Sigmoid colon (tissue), 7 donors: ENCODE measurements around the gene HMCN1. TPM values are rescaled to one million over a fixed set of nuclear protein-coding genes. Genes with fewer than 3 reads are reported as not detected.
A peak's percentile ranks its signal among the peaks of the same experiment; 100 is the strongest.

ENCODE experiments used
- DNase-seq: peaks from one replicate; pipeline ENCODE4 v3.0.0-alpha.2; 2019
- H3K27ac ChIP-seq, 4 donors: fragments of 200-600 bp; sonication (generic); one replicate each; pipeline ENCODE4 v1.5.1; 2016 to 2019; ENCODE audit warnings: mild to moderate bottlenecking in 1 of 4
- H3K27me3 ChIP-seq, 3 donors: fragments of 200-600 bp; sonication (generic); one replicate each; pipeline ENCODE4 v1.5.1; 2019; ENCODE audit warnings: mild to moderate bottlenecking in 1 of 3
- H3K36me3 ChIP-seq, 4 donors: fragments of 200-600 bp; sonication (generic); one replicate each; pipeline ENCODE4 v1.5.1; 2016 to 2019
- H3K4me1 ChIP-seq, 4 donors: fragments of 200-600 bp; sonication (generic); one replicate each; pipeline ENCODE4 v1.5.1; 2017 to 2019
- H3K4me3 ChIP-seq, 4 donors: fragments of 200-600 bp; sonication (generic); one replicate each; pipeline ENCODE4 v1.5.1; 2017 to 2019; ENCODE audit warnings: mild to moderate bottlenecking in 2 of 4, moderate library complexity in 1 of 4
- H3K9me3 ChIP-seq, 4 donors: fragments of 200-600 bp in 3 of 4; sonication (generic) in 3 of 4; one replicate each; pipeline versions ENCODE4 v1.5.1 to v1.6.1; 2013 to 2019
- EP300 ChIP-seq, 4 donors: sonication (generic); formaldehyde crosslinking; IDR thresholded peaks; one replicate each; pipeline ENCODE4 v1.6.1; 2017; ENCODE audit warnings: antibody characterized with exemption in 4 of 4
- POLR2A ChIP-seq, 2 donors: fragments of 450-650 bp; IDR thresholded peaks; one replicate each; pipeline ENCODE4 v1.6.1; 2016; ENCODE audit warnings: antibody characterized with exemption in 2 of 2, mild to moderate bottlenecking in 2 of 2, moderate library complexity in 2 of 2
- POLR2AphosphoS5 ChIP-seq, 4 donors: sonication (generic); formaldehyde crosslinking; IDR thresholded peaks; one replicate each; pipeline ENCODE4 v1.6.1; 2017; ENCODE audit warnings: antibody characterized with exemption in 4 of 4
- WGBS, 2 donors: extraction: QIAGEN DNeasy Blood & Tissue Kit; methylation state at CpG; one replicate each; pipeline ENCODE4 v1.1.7; 2013; 5-methylcytosine and 5-hydroxymethylcytosine counted together
- intact Hi-C: fragments of 100-400 bp; cut with DNase I; formaldehyde crosslinking; loops from one replicate; pipeline ENCODE4 v1.15.1; 2023
- polyA plus RNA-seq, 3 donors: library from polyadenylated mRNA; stranded (reverse); fragments of 200-250 nt; gene quantifications; one replicate each; pipeline ENCODE4 v1.2.3, GENCODE V29; 2013
- total RNA-seq, 4 donors: library from RNA; depleted of rRNA; stranded (reverse); fragments of >200 nt; gene quantifications; one replicate each; pipeline ENCODE4 v1.1.0, GENCODE V29; 2016
- TF ChIP-seq, protein P1 (sequence below), 4 experiments: fragments of 450-650 bp in 3 of 4; fragments of 200-600 bp in 1 of 4; IDR thresholded peaks; one replicate each; pipeline ENCODE4 v1.5.1; 2016 to 2019; ENCODE audit warnings: antibody characterized with exemption in 4 of 4, mild to moderate bottlenecking in 3 of 4, moderate library complexity in 2 of 4
- donor health status: healthy with polysubstance abuse.
- donor health status: Bipolar disorder and iron deficiency.
- donor health status: healthy.

HMCN1 gene
- total and polyA plus RNA-seq, 7 donors = under 0.01 to 22.7 (median 6.7) TPM

GRCh38 chr1:186094172-186094571, 360.0 kb downstream of the HMCN1 start:
- Histone ChIP-seq H3K9me3 (no peaks in the 10 kb centered on the region), H3K27ac (no peak overlapping the region), H3K4me3 (no peak overlapping the region), H3K27me3 (no peaks in the 10 kb centered on the region), H3K36me3 (no peaks in the 10 kb centered on the region), H3K4me1 (peaks cover 0 to 5% (median 0%) of the 10 kb centered on the region in 4 donors)
- intact Hi-C loops = no loop called here
- no peak for DNase-seq
- no peak for TF ChIP-seq EP300 (IDR thresholded peaks at IDR 0.05)
- 87% methylated on average over 2 of the region's 2 CpGs for WGBS, 2 donors

GRCh38 chr1:186099336-186100104, 365.3 kb downstream of the HMCN1 start:
- 73 to 79% methylated on average over 4 of the region's 4 CpGs for WGBS, 2 donors
- TF ChIP-seq, protein P1, sequence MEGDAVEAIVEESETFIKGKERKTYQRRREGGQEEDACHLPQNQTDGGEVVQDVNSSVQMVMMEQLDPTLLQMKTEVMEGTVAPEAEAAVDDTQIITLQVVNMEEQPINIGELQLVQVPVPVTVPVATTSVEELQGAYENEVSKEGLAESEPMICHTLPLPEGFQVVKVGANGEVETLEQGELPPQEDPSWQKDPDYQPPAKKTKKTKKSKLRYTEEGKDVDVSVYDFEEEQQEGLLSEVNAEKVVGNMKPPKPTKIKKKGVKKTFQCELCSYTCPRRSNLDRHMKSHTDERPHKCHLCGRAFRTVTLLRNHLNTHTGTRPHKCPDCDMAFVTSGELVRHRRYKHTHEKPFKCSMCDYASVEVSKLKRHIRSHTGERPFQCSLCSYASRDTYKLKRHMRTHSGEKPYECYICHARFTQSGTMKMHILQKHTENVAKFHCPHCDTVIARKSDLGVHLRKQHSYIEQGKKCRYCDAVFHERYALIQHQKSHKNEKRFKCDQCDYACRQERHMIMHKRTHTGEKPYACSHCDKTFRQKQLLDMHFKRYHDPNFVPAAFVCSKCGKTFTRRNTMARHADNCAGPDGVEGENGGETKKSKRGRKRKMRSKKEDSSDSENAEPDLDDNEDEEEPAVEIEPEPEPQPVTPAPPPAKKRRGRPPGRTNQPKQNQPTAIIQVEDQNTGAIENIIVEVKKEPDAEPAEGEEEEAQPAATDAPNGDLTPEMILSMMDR (IDR thresholded peaks at IDR 0.05) = no peak
- TF ChIP-seq POLR2A (IDR thresholded peaks at IDR 0.05) (no peak), POLR2AphosphoS5 (IDR thresholded peaks at IDR 0.05) (no peak), EP300 (IDR thresholded peaks at IDR 0.05) (no peak)
- H3K36me3 ChIP-seq = no peaks in the 10 kb centered on the region
- H3K4me3 ChIP-seq = no peak overlapping the region
- H3K4me1 ChIP-seq = peaks cover 0 to 10% (median 7%) of the 10 kb centered on the region in 4 donors
- H3K9me3 ChIP-seq = no peaks in the 10 kb centered on the region
- intact Hi-C loops = no loop called here
- no peaks in the 10 kb centered on the region for H3K27me3 ChIP-seq
- H3K27ac ChIP-seq = peak overlapping the region in 1 of 4 donors; percentile 61
- no peak for DNase-seq

GRCh38 chr1:186102107-186102506, 367.9 kb downstream of the HMCN1 start:
- WGBS, 2 donors = 66 to 80% methylated on average over 1 of the region's 1 CpG
- Histone ChIP-seq H3K4me3 (no peak overlapping the region), H3K36me3 (no peaks in the 10 kb centered on the region), H3K27ac (peak overlapping the region in 2 of 4 donors; percentile 34 to 61), H3K27me3 (no peaks in the 10 kb centered on the region), H3K4me1 (peaks cover 0 to 10% (median 7%) of the 10 kb centered on the region in 4 donors), H3K9me3 (no peaks in the 10 kb centered on the region)
- intact Hi-C loops = no loop called here
- TF ChIP-seq, protein P1 (IDR thresholded peaks at IDR 0.05) = no peak
- TF ChIP-seq EP300 (IDR thresholded peaks at IDR 0.05) (no peak), POLR2AphosphoS5 (IDR thresholded peaks at IDR 0.05) (no peak), POLR2A (IDR thresholded peaks at IDR 0.05) (no peak)
- no peak for DNase-seq

DNA sequence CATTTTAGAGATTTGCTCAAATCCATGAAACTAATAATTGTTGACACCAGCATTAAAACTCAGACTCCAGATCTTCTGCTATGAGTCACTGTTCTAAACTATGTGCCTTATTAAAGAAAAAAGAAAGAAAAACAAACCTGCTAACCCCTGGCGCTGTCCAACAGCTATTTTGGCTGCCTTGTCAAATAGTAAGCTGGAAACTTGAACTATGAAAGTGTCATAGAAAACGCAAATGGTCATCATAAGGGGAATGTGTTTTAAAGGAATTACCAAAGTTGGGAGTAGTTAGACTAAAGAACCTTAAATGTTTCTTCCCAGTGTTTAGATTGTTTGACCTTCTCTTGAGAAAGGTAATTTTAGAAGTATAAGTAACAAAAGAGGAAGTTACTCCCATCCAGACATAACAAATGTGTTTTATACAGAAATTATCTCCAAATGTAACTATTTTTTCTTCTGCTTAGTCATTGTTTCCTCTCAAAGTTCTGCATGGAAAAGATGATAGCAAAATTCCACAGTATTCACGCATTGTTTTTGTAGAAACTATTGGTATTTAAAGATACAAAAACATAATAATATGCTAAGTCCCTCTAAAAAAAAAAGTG, 368.5 kb downstream of the HMCN1 start:
- DNase-seq = no peak
- Histone ChIP-seq H3K36me3 (no peaks in the 10 kb centered on the region), H3K4me3 (no peak overlapping the region), H3K4me1 (peaks cover 0 to 10% (median 7%) of the 10 kb centered on the region in 4 donors), H3K27me3 (no peaks in the 10 kb centered on the region), H3K27ac (peak overlapping the region in 2 of 4 donors; percentile 34 to 61), H3K9me3 (no peaks in the 10 kb centered on the region)
- 47 to 57% methylated on average over 3 of the region's 3 CpGs for WGBS, 2 donors
- TF ChIP-seq, protein P1 (IDR thresholded peaks at IDR 0.05) = no peak
- TF ChIP-seq POLR2AphosphoS5 (IDR thresholded peaks at IDR 0.05) = no peak
- TF ChIP-seq EP300 (IDR thresholded peaks at IDR 0.05) = no peak
- no peak for TF ChIP-seq POLR2A (IDR thresholded peaks at IDR 0.05)
- intact Hi-C loops = no loop called here

DNA sequence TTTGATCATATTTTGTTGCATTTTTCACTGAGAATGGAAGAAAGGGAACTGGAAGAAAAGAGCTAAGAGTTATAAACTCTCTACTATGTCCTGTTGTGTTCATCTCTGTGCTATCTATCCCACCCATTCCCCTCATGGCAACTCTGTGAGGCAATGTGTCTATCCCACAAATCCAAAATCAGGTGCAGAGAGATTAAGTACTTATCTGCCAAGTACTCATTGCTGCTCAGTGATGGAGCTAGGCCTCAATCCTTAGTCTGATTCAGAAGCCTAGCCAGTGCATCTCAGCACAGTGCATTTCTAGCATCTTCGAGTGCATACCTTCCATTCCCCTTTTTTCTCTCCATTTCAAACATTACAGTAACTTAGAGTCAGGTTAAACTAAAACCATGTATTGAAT, 370.3 kb downstream of the HMCN1 start:
- no peak overlapping the region for H3K4me3 ChIP-seq
- no peaks in the 10 kb centered on the region for H3K36me3 ChIP-seq
- H3K9me3 ChIP-seq = no peaks in the 10 kb centered on the region
- no peak overlapping the region for H3K27ac ChIP-seq
- DNase-seq = no peak
- H3K27me3 ChIP-seq = no peaks in the 10 kb centered on the region
- intact Hi-C loops = no loop called here
- TF ChIP-seq, protein P1 (IDR thresholded peaks at IDR 0.05) = no peak
- TF ChIP-seq POLR2A (IDR thresholded peaks at IDR 0.05) = no peak
- no peak for TF ChIP-seq POLR2AphosphoS5 (IDR thresholded peaks at IDR 0.05)
- no peak for TF ChIP-seq EP300 (IDR thresholded peaks at IDR 0.05)
- H3K4me1 ChIP-seq = peaks cover 0 to 10% (median 7%) of the 10 kb centered on the region in 4 donors
- 88 to 90% methylated on average over 1 of the region's 1 CpG for WGBS, 2 donors
